IMR-90 (cell line): ENCODE results near the gene GRIA3.

Source experiments
- BHLHE40 ChIP-seq: fragments of 150-350 bp; IDR thresholded peaks from 2 replicates; pipeline ENCODE4 v1.6.1; 2016; ENCODE audit warnings: mild to moderate bottlenecking, low read depth, low read length
- MAZ ChIP-seq: IDR thresholded peaks from 2 replicates; pipeline ENCODE4 v1.6.1; 2012; ENCODE audit warnings: low read depth, mild to moderate bottlenecking, low read length, improper control_type of control experiment, moderate library complexity, borderline replicate concordance
- MXI1 ChIP-seq: IDR thresholded peaks from 2 replicates; pipeline ENCODE4 v1.6.1; 2012; ENCODE audit warnings: low read depth, mild to moderate bottlenecking, low read length, moderate library complexity, borderline replicate concordance
- NFE2L2 ChIP-seq: fragments of 150-350 bp; IDR thresholded peaks from 2 replicates; pipeline ENCODE4 v1.6.1; 2016; ENCODE audit warnings: low read depth, mild to moderate bottlenecking, low read length
- POLR2A ChIP-seq: IDR thresholded peaks from 2 replicates; pipeline ENCODE4 v1.6.1; 2012; ENCODE audit warnings: mild to moderate bottlenecking, low read depth, low read length
- RCOR1 ChIP-seq: IDR thresholded peaks from 2 replicates; pipeline ENCODE4 v1.6.1; 2012; ENCODE audit warnings: mild to moderate bottlenecking, low read length, improper control_type of control experiment; ENCODE audit not compliant: insufficient replicate concordance
- TF ChIP-seq, protein P1 (sequence below): conservative IDR thresholded peaks from 2 replicates; pipeline ENCODE4 v1.5.1; 2012; ENCODE audit warnings: mild to moderate bottlenecking, low read depth, low read length, improper control_type of control experiment

DNA sequence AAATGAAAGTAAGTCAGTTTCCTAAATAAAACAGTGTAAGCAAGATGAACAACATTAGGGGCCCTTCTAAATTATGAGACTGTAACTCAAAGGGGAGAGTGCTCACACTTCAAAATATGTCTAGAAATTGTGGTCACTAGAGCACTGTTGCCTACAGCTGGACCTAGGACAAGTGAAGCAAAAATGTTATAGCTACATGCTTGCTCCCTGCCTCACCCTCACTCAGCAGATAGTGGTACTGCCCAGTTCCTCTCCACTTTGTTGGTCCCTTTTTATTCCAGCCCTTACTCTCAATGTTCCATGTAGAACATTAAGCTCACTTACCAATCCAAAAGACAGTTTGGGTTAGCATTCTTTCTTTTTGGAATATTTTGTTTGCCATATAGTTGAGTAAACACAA is 147.3 kb downstream of the GRIA3 start:
- TF ChIP-seq POLR2A (no peak), NFE2L2 (no peak), BHLHE40 (no peak), RCOR1 (no peak), MAZ (no peak), MXI1 (no peak)
- TF ChIP-seq, protein P1, sequence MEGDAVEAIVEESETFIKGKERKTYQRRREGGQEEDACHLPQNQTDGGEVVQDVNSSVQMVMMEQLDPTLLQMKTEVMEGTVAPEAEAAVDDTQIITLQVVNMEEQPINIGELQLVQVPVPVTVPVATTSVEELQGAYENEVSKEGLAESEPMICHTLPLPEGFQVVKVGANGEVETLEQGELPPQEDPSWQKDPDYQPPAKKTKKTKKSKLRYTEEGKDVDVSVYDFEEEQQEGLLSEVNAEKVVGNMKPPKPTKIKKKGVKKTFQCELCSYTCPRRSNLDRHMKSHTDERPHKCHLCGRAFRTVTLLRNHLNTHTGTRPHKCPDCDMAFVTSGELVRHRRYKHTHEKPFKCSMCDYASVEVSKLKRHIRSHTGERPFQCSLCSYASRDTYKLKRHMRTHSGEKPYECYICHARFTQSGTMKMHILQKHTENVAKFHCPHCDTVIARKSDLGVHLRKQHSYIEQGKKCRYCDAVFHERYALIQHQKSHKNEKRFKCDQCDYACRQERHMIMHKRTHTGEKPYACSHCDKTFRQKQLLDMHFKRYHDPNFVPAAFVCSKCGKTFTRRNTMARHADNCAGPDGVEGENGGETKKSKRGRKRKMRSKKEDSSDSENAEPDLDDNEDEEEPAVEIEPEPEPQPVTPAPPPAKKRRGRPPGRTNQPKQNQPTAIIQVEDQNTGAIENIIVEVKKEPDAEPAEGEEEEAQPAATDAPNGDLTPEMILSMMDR, result no peak
